ENCODE data around the gene USP38. TPM values are rescaled to one million over a fixed set of nuclear protein-coding genes. Genes with fewer than 3 reads are reported as not detected.

USP38 gene
- total RNA-seq, 4 donors from 2014 or later: 17.3 to 37.7 (median 32.5) TPM

GRCh38 chr4:143248827-143249226, 64.1 kb downstream of the USP38 start:
- H3K27me3 ChIP-seq: no peaks in the 10 kb centered on the region
- TF ChIP-seq CTCF (IDR thresholded peaks at IDR 0.05): no peak
- no peak for TF ChIP-seq POLR2A (IDR thresholded peaks at IDR 0.05)
- no peaks in the 10 kb centered on the region for H3K4me1 ChIP-seq
- no peaks in the 10 kb centered on the region for H3K9me3 ChIP-seq
- H3K4me3 ChIP-seq: no peak overlapping the region
- no peak for DNase-seq
- no peak overlapping the region for H3K27ac ChIP-seq
- H3K36me3 ChIP-seq: no peaks in the 10 kb centered on the region

GRCh38 chr4:143250617-143251016, 65.9 kb downstream of the USP38 start:
- no peak for DNase-seq
- no peak overlapping the region for H3K27ac ChIP-seq
- H3K36me3 ChIP-seq: no peaks in the 10 kb centered on the region
- no peaks in the 10 kb centered on the region for H3K9me3 ChIP-seq
- H3K27me3 ChIP-seq: no peaks in the 10 kb centered on the region
- H3K4me1 ChIP-seq: no peaks in the 10 kb centered on the region
- TF ChIP-seq POLR2A (IDR thresholded peaks at IDR 0.05) (no peak), CTCF (IDR thresholded peaks at IDR 0.05) (no peak)
- H3K4me3 ChIP-seq: no peak overlapping the region

- DNase-seq: no peak
- no peak overlapping the region for H3K27ac ChIP-seq
- H3K4me1 ChIP-seq: no peaks in the 10 kb centered on the region
- H3K9me3 ChIP-seq: no peaks in the 10 kb centered on the region
- TF ChIP-seq POLR2A (IDR thresholded peaks at IDR 0.05) (no peak), CTCF (IDR thresholded peaks at IDR 0.05) (no peak)
- H3K27me3 ChIP-seq: no peaks in the 10 kb centered on the region
- no peaks in the 10 kb centered on the region for H3K36me3 ChIP-seq
- no peak overlapping the region for H3K4me3 ChIP-seq
These were observed 66.6 kb downstream of the USP38 start for GRCh38 chr4:143251348-143251747.

- no peaks in the 10 kb centered on the region for H3K9me3 ChIP-seq
- H3K27ac ChIP-seq: no peak overlapping the region
- H3K27me3 ChIP-seq: no peaks in the 10 kb centered on the region
- DNase-seq: no peak
- no peaks in the 10 kb centered on the region for H3K4me1 ChIP-seq
- H3K36me3 ChIP-seq: no peaks in the 10 kb centered on the region
- TF ChIP-seq CTCF (IDR thresholded peaks at IDR 0.05) (no peak), POLR2A (IDR thresholded peaks at IDR 0.05) (no peak)
- H3K4me3 ChIP-seq: no peak overlapping the region
These were observed 67.1 kb downstream of the USP38 start for GRCh38 chr4:143251779-143252178.

- TF ChIP-seq CTCF (IDR thresholded peaks at IDR 0.05): no peak
- TF ChIP-seq POLR2A (IDR thresholded peaks at IDR 0.05): no peak
- Histone ChIP-seq H3K4me3 (no peak overlapping the region), H3K36me3 (no peaks in the 10 kb centered on the region), H3K27ac (no peak overlapping the region), H3K9me3 (no peaks in the 10 kb centered on the region), H3K27me3 (no peaks in the 10 kb centered on the region), H3K4me1 (no peaks in the 10 kb centered on the region)
- DNase-seq: no peak
These were observed 67.8 kb downstream of the USP38 start for GRCh38 chr4:143252478-143252877.

GRCh38 chr4:143253166-143253565, 68.4 kb downstream of the USP38 start:
- DNase-seq: no peak
- H3K4me1 ChIP-seq: no peaks in the 10 kb centered on the region
- H3K27me3 ChIP-seq: no peaks in the 10 kb centered on the region
- no peak overlapping the region for H3K4me3 ChIP-seq
- TF ChIP-seq POLR2A (IDR thresholded peaks at IDR 0.05) (no peak), CTCF (IDR thresholded peaks at IDR 0.05) (no peak)
- H3K36me3 ChIP-seq: no peaks in the 10 kb centered on the region
- H3K27ac ChIP-seq: no peak overlapping the region
- H3K9me3 ChIP-seq: no peaks in the 10 kb centered on the region
